Astrocyte (in vitro differentiated cells and primary cell): ENCODE measurements around the gene CNTNAP5.

Experiments
- CTCF ChIP-seq: IDR thresholded peaks from 2 replicates; pipeline ENCODE4 v1.5.1; 2011; ENCODE audit warnings: low read depth, mild to moderate bottlenecking, inconsistent platforms, low read length, moderate library complexity; ENCODE audit not compliant: insufficient read depth
- EZH2 ChIP-seq: IDR thresholded peaks from 2 replicates; pipeline ENCODE4 v1.6.1; 2012; ENCODE audit warnings: mild to moderate bottlenecking, low read length, inconsistent platforms; ENCODE audit not compliant: insufficient read depth

- TF ChIP-seq CTCF (no peak), EZH2 (no peak)
Observed at GRCh38 chr2:124335058-124335457, 310.0 kb downstream of the CNTNAP5 start.
